ENCODE results near the gene SYT2. TPM values are rescaled to one million over a fixed set of nuclear protein-coding genes. Genes with fewer than 3 reads are reported as not detected.

SYT2 gene
- total RNA-seq, 2 donors from 2014 or later = under 0.01 TPM; not detected in 1

DNA sequence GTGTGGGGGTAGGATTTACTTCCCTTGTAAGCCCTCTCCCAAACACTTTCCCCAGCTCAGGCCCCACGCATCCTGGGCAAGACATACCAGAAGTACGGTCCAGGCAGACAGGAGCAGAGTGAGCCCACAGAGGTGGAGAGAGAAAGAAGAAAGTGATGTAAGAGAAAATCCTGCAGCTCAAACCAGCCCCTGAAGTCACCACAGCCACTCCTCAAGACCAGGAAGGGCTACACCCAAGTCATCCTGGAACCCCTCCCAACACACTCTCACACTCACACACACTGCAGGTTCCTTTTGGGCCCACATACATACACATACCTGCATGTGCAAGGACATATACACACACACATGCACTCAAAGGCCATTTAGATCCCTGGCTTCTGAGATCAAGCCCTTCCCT, 106.8 kb downstream of the SYT2 start:
- H3K9me3 ChIP-seq = no peaks in the 10 kb centered on the region
- no peak overlapping the region for H3K4me3 ChIP-seq
- H3K4me1 ChIP-seq (ENCODE audit: control insufficient read depth in 1 of 2, low read depth in 2 of 2) = peaks cover 0 to 11% of the 10 kb centered on the region in 2 donors
- H3K27me3 ChIP-seq (replicated peaks; ENCODE audit: insufficient read depth) = no peaks in the 10 kb centered on the region
- H3K27ac ChIP-seq = peak overlapping the region in 1 of 2 donors; percentile 7
- no peak for TF ChIP-seq CTCF (IDR thresholded peaks at IDR 0.05)
- ATAC-seq (ENCODE audit: insufficient number of reproducible peaks, low FRiP score, low read depth) (no peak), DNase-seq (ENCODE audit: low spot score) (no peak)
- peaks cover 14% of the 10 kb centered on the region for H3K36me3 ChIP-seq

DNA sequence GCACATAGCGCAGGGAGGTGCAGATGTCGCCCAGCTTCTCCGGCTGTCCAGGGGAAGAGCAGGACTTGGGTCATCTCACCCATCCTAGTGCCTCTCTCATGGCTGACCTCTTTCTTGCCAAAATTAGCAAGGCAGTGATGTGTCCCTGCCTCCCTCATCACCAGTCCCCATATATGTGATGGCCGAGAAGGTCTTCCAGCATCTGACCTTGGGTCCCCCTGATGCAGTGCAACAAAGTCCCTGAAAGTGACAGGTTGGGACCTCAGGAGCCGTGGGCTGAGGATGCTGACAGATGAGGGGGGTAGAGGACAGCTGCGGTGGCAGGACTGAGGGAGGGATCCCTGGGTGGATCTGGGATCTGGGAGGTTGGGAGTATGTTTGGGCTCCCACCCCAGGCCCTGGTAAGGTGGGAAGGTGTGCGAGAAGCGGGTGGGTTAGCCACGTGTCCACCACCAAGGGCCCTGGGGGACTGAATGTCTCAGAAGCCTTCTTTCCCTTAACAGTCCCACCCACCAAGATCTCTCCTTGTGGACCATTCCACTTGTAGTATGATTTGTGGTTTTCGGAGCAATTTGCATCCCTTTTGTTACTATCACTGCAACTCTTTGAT, 109.7 kb downstream of the SYT2 start:
- no peak for TF ChIP-seq CTCF (IDR thresholded peaks at IDR 0.05)
- Histone ChIP-seq H3K36me3 (peaks cover 20% of the 10 kb centered on the region), H3K9me3 (no peaks in the 10 kb centered on the region), H3K27me3 (replicated peaks; ENCODE audit: insufficient read depth) (no peaks in the 10 kb centered on the region), H3K4me3 (no peak overlapping the region), H3K4me1 (ENCODE audit: control insufficient read depth in 1 of 2, low read depth in 2 of 2) (peaks cover 0 to 11% of the 10 kb centered on the region in 2 donors), H3K27ac (no peak overlapping the region)
- no peak for DNase-seq (ENCODE audit: low spot score)
- no peak for ATAC-seq (ENCODE audit: insufficient number of reproducible peaks, low FRiP score, low read depth)

DNA sequence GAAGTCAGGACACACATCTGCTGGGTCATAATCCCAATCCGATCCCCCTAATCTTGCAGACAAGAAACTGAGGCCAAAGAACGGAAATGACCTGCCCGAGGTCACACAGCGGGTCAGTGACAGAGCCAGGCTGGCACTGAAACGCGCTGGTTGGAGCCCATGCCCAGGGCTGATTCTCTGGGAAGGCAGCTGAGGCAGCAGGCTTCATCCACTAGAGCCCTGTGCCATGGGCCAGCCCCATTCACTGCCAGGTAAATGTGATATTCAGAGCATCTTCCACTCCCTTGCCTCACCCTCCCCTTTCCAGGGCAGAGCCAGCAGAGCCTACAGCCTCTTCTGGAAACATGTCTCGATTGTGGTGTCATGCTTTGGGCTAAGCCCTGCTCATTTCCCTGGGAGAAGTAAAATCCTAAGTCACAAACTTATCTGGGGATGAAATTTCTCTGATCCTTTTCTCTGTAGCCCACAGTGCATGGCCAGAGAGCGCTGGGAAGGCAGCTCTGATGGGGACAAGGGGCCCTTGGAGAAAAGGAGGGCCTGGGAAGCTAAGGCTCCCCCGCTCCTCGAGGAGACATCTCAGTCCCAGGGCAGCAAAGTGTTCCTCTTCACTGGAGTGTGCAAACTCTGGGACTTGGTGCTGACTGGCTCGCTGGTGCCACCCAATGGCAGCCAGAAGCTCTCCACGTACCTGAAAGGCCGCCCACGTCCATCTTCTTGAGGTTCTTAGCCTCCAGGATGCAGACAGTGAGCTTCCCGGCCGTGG, 110.4 kb downstream of the SYT2 start:
- Histone ChIP-seq H3K27ac (peak overlapping the region; percentile 26 to 53), H3K36me3 (peaks cover 20% of the 10 kb centered on the region), H3K4me1 (ENCODE audit: control insufficient read depth in 1 of 2, low read depth in 2 of 2) (peaks cover 0 to 11% of the 10 kb centered on the region in 2 donors), H3K27me3 (replicated peaks; ENCODE audit: insufficient read depth) (no peaks in the 10 kb centered on the region), H3K9me3 (no peaks in the 10 kb centered on the region), H3K4me3 (no peak overlapping the region)
- peak; percentile 62 for TF ChIP-seq CTCF (IDR thresholded peaks at IDR 0.05)
- DNase-seq (ENCODE audit: low spot score) = no peak
- peak; percentile 57 for ATAC-seq (ENCODE audit: insufficient number of reproducible peaks, low FRiP score, low read depth)

- H3K4me1 ChIP-seq (ENCODE audit: control insufficient read depth in 1 of 2, low read depth in 2 of 2) = peaks cover 0 to 29% of the 10 kb centered on the region in 2 donors
- ATAC-seq (ENCODE audit: insufficient number of reproducible peaks, low FRiP score, low read depth) (no peak), DNase-seq (ENCODE audit: low spot score) (no peak)
- H3K4me3 ChIP-seq = no peak overlapping the region
- peak overlapping the region in 1 of 2 donors; percentile 19 for H3K27ac ChIP-seq
- H3K36me3 ChIP-seq = peaks cover 17% of the 10 kb centered on the region
- H3K9me3 ChIP-seq = no peaks in the 10 kb centered on the region
- no peak for TF ChIP-seq CTCF (IDR thresholded peaks at IDR 0.05)
- no peaks in the 10 kb centered on the region for H3K27me3 ChIP-seq (replicated peaks; ENCODE audit: insufficient read depth)
Observed at GRCh38 chr1:202597090-202597761, 113.0 kb downstream of the SYT2 start.

DNA sequence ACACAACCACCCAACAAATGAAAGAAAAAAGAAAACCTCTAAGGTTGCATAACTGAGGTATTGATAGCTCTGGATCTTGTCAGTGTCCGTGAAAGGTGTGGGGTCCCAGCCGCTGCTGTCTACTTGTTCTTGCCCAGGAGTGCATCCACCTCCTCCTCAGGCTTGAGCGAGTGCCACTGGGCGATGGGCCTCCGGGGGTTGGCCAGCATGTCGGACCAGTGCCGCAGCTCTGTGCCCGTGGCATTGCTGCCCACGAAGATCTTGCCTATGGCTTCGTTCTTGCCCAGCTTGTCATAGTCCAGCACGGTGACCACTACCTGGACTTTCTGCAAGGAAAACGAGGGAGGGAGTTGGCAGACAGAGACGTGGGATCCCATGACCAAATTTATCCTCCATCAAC, 113.6 kb downstream of the SYT2 start:
- peaks cover 0 to 35% of the 10 kb centered on the region in 2 donors for H3K4me1 ChIP-seq (ENCODE audit: control insufficient read depth in 1 of 2, low read depth in 2 of 2)
- no peaks in the 10 kb centered on the region for H3K27me3 ChIP-seq (replicated peaks; ENCODE audit: insufficient read depth)
- peaks cover 12% of the 10 kb centered on the region for H3K36me3 ChIP-seq
- H3K9me3 ChIP-seq = no peaks in the 10 kb centered on the region
- DNase-seq (ENCODE audit: low spot score) (no peak), ATAC-seq (ENCODE audit: insufficient number of reproducible peaks, low FRiP score, low read depth) (no peak)
- no peak overlapping the region for H3K27ac ChIP-seq
- no peak for TF ChIP-seq CTCF (IDR thresholded peaks at IDR 0.05)
- no peak overlapping the region for H3K4me3 ChIP-seq

Measured in thoracic aorta (tissue), 2 donors.